Measurements from ENCODE around the gene TM4SF4.

Gene TM4SF4

GRCh38 chr3:149541091-149541491 is 66.6 kb downstream of the TM4SF4 start:
- no peak overlapping the region for H3K4me3 ChIP-seq (ENCODE audit: low read depth, low read length)
- peak; percentile 49 for TF ChIP-seq CTCF (conservative IDR thresholded peaks at IDR 0.05; ENCODE audit: low read depth, low read length)
- peak; percentile 49 for DNase-seq (ENCODE audit: low read depth)

- no peak overlapping the region for H3K4me3 ChIP-seq (ENCODE audit: low read depth, low read length)
- DNase-seq (ENCODE audit: low read depth): peak; percentile 62
- TF ChIP-seq CTCF (conservative IDR thresholded peaks at IDR 0.05; ENCODE audit: low read depth, low read length): no peak
Measured at GRCh38 chr3:149542375-149543312, 68.1 kb downstream of the TM4SF4 start.

- no peak for TF ChIP-seq CTCF (conservative IDR thresholded peaks at IDR 0.05; ENCODE audit: low read depth, low read length)
- no peak overlapping the region for H3K4me3 ChIP-seq (ENCODE audit: low read depth, low read length)
- no peak for DNase-seq (ENCODE audit: low read depth)
Measured at GRCh38 chr3:149545049-149545448, 70.6 kb downstream of the TM4SF4 start.

GRCh38 chr3:149547413-149547812 is 72.9 kb downstream of the TM4SF4 start:
- TF ChIP-seq CTCF (conservative IDR thresholded peaks at IDR 0.05; ENCODE audit: low read depth, low read length): no peak
- H3K4me3 ChIP-seq (ENCODE audit: low read depth, low read length): no peak overlapping the region
- no peak for DNase-seq (ENCODE audit: low read depth)

- no peak for TF ChIP-seq CTCF (conservative IDR thresholded peaks at IDR 0.05; ENCODE audit: low read depth, low read length)
- no peak overlapping the region for H3K4me3 ChIP-seq (ENCODE audit: low read depth, low read length)
- peak; percentile 86 for DNase-seq (ENCODE audit: low read depth)
Measured at GRCh38 chr3:149547954-149548668, 73.6 kb downstream of the TM4SF4 start.

GRCh38 chr3:149548669-149549065 is 74.2 kb downstream of the TM4SF4 start:
- no peak for TF ChIP-seq CTCF (conservative IDR thresholded peaks at IDR 0.05; ENCODE audit: low read depth, low read length)
- H3K4me3 ChIP-seq (ENCODE audit: low read depth, low read length): no peak overlapping the region
- no peak for DNase-seq (ENCODE audit: low read depth)

Data from choroid plexus epithelial cell (primary cell).